Right lung (tissue), 5 donors: ENCODE measurements around the gene DCBLD2. TPM values are rescaled to one million over a fixed set of nuclear protein-coding genes. Genes with fewer than 3 reads are reported as not detected.
"Not testable (repeated sequence)": the region's sequence is repeated elsewhere in the genome, so short reads cannot be mapped to it uniquely, and the experiment has no call there.

ENCODE experiments used
- DNase-seq, 2 donors: peaks; one replicate each; pipeline ENCODE4 v3.0.0-alpha.2; 2013
- polyA plus RNA-seq, 5 donors: library from polyadenylated mRNA; unstranded; fragments of 120-200 nt; gene quantifications; one replicate each; pipeline versions ENCODE4 v1.2.1 to v1.2.3, GENCODE V29; 2013; ENCODE audit warnings: inconsistent platforms in 1 of 5, low replicate concordance in 1 of 5; ENCODE audit not compliant: insufficient read length in 5 of 5, insufficient read depth in 1 of 5

Gene DCBLD2
- polyA plus RNA-seq, 5 donors = 45.2 to 90.3 (median 74.8) TPM

DNA sequence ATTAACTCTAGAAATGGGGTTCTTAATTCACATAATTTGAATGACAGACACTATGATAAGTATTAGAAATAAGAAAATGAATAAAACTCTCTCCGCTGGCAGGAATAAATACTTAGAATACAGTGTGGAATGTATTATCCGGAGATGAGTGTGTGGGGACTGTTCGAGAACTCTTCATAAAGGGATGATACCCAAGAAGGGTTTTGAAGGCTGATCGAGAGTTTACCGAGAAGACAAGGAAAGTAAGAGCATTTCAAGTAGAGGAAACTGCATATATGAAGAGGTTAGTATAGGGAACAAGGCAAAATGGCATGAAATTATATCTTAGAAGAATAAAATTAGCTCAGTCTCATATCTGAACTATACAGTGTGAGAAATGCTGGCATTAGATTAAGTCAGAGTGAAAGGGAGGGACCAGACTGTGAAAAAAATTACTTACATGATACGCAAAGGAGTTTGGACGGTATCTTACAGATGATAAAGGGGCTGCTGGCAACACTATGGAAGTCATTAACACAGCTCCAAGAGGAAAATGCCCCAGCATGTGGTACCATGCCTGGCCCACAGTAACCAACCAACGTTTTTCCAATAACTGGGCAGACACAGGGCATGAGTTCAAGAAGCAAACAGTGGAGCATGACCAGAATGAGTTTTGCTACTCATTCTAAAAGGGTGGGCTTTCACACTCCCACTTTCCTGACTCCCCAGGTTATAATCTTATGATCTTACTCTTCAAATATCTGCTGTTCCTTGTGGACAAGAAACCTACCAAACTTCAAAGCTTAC lies 6.5 kb downstream of the DCBLD2 start:
- DNase-seq = no peak

DNA sequence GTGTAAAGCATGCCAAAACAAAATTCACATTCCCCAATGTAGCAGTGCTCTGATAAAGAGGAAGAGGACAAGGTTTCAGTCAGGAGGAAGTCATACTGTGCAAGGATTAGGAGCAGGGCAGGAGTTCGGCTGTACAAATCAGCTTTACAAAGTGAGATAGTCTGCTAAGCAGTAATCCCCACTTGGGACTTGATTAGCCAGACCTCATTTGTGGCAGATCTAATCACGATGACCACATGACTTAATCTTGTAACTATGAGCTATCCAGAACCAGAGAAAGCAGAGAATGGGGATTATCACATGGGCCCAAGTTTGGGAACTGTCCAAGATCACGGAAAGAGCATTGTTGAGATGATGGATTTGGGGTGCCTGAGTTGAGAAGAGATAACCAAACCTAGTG lies 7.8 kb downstream of the DCBLD2 start:
- DNase-seq = no peak

DNA sequence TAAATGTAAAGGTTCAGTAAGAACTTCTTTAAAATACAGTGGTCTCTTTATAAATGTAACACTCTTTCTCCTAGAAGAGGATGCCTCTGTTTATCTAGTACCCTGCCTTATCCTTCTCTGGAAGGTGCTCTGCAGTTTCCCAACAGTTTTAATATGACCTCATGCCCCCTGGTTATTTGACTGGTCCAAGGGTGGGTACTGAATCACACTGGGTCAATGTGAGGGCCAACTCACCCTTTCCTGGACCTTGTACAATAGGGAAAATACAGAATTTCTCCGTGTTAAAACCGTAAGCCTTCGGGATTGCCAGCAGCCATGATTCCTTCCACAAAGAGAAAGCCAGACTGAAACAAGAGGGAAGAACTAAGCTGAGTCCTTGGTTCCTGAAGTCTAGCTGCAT lies 9.2 kb downstream of the DCBLD2 start:
- no peak for DNase-seq

DNA sequence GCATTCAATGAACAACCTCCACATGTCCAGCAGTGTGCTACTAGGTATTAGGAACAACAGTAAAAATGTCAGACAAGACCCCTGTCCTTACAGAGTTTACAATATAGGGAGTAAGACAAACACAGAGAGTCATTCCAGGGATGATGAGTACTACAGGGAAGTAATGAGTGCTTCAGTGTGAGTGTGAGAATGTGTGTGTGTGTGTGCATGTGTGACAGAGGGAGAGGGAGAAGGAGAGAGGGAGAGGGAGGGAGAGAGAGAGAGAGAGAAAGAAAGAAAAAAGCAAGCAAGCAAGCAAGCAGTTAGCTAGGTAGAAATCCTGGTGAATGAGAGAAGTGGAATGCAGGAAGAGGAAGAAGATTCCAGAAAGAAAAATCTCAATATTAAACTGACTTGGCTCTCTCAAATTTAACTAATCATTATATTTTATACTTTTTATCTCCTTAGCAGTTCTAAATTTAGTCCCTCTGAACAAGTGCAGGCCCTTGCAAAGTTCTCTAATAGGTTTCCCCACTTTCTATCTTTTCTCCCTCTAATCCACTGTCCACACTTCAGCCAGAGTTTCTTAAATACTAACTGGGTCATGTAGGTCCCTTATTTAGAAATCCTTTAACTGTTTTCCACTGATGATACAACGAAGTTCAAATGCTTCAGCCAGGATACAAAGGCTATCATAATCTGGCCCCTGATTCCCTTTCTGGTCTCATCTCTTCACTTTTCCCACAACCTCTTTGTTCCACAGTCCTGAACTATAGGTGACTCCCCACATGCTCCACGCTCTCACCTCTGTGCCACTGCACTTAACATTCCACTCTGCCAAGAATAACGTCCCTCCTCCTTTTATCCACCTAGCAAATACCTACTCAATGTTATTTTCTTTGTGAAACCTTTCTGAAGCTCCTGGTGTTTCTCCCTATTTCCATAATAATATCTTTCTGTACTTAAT lies 10.3 kb downstream of the DCBLD2 start:
- no peak for DNase-seq

DNA sequence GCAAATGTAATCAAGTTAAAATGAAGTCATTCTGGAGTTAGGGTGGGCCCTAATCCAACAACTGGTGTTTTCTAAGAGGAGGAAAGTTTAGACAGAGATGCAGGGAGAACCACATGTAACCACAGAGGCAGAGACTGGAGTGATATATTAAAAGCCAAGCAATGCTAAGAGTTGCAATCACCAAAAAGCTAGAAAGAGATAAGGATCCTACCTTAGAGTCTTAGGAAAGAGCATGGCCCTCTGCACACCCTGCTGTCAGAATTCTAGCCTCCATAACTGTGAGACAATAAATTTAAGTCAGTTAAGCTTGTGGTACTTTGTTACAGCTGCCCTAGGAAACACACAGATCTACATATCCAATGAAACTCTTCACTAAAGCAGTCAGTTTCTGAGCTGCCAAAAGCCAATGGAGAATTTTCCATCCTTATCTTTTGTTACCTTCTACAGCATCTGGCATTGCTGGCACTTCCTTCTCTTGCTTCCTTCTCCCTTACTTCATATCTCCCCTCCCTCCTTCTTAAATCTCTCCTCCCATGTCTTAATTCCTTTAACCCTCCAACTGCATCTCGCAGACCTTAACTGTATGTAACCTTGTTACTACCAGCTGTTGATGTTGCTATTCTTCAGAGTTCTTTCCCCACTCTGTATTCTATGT lies 11.2 kb downstream of the DCBLD2 start:
- no peak for DNase-seq

DNA sequence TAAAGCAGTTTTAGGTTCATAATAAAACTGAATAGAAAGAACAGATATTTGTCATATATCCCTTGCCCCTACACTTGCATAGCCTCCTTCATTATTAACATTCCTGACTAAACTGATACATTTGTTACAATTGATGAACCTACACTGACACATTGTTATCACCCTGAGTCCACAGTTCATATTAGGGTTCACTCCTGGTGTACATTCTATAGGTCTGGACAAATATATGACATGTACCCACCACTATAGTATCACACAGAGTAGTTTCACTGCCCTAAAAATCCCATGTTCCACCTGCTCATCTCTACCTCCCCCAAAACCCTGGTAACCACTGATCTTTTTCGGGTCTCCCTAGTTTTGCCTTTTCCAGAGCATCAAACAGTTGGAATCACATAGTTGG lies 13.8 kb downstream of the DCBLD2 start:
- DNase-seq = no peak

- DNase-seq = no peak
Measured at GRCh38 chr3:98886525-98886924, 15.0 kb downstream of the DCBLD2 start.

DNA sequence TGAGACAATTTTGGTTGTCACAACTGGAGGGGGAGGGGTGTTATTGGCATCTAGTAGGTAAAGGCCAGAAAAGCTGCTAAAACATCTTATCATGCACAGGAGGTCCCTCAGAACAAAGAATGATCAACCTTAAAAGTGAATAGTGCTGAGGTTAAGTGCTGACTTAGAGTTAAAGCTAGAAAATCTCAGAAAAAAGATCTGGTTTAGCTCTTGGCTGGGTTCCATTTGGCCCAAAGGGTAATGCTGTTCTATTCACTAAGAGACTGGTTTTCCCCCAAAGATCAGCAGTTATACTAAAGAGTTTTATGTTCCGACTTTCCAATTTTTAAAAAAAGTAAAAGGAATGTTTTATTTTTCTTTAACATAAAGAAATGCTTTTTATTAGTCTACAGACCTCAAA lies 15.6 kb downstream of the DCBLD2 start:
- DNase-seq = no peak

DNA sequence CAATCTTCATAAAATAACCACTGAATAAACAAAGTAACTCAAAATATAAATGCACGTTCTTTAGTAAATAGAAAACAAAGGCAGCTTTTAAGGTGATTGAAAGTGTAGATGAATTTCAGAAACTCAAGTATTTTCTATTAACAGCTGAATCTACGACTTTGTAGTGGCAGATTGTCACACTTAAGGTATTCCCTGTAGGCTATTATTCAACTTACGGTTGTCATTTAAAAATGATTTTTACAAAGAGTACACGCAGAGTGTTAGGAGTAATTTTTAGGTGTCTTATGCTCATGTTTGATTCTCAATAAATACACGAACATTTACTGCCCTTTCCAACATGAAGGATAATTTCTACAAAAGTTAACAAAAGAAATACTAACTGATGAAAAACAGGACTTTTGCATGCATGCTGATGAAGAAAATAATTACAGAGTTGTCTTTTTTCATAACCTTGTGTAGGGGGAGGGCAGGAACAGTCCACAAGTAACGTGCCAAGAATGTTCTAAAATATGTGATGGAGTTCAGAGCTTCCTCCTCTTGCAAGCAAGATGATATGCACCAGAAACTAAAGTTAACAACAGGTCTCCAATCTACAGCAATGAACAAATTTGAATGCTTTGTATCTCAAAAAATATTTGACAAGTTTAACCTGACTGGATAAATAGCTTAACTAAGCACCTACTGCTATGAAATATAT lies 16.7 kb downstream of the DCBLD2 start:
- DNase-seq = no peak

DNA sequence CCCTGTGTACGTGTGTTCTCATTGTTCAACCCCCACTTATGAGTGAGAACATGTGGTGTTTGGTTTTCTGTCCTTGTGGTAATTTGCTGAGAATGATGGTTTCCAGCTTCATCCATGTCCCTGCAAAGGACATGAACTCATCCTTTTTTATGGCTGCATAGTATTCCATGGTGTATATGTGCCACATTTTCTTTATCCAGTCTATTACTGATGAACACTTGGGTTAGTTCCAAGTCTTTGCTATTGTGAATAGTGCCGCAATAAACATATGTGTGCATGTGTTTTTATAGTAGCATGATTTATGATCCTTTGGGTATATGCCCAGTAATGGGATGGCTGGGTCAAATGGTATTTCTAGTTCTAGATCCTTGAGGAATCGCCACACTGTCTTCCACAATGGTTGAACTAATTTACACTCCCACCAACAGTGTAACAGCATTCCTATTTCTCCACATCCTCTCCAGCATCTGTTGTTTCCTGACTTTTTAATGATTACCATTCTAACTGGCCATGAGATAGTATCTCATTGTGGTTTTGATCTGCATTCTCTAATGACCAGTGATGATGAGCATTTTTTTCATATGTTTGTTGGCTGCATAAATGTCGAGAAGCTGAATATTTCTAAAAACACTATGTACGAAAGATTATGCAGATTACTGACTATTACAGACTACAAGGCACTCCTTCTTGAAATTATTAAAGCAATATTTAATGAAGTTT lies 18.7 kb downstream of the DCBLD2 start:
- not testable (repeated sequence) for DNase-seq

GRCh38 chr3:98877132-98877531 lies 24.4 kb downstream of the DCBLD2 start:
- no peak for DNase-seq

DNA sequence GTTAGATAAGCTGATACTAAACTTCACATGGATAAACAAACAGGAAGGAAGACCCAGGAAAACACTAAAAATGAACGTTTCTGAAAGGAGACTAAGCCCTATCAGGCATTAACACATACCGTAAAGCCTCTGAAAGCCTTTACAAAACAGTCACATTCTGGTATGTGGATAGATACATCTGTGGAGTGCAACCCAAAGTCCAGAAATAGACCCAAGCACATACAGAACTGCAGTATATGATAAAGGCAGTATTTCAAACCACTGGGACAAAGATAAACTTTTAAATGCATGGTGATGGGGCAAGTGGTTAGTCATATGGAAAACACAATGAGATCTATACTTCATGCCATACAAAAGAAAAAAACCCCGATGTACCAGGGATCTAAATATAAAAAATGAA lies 26.0 kb downstream of the DCBLD2 start:
- no peak for DNase-seq

DNA sequence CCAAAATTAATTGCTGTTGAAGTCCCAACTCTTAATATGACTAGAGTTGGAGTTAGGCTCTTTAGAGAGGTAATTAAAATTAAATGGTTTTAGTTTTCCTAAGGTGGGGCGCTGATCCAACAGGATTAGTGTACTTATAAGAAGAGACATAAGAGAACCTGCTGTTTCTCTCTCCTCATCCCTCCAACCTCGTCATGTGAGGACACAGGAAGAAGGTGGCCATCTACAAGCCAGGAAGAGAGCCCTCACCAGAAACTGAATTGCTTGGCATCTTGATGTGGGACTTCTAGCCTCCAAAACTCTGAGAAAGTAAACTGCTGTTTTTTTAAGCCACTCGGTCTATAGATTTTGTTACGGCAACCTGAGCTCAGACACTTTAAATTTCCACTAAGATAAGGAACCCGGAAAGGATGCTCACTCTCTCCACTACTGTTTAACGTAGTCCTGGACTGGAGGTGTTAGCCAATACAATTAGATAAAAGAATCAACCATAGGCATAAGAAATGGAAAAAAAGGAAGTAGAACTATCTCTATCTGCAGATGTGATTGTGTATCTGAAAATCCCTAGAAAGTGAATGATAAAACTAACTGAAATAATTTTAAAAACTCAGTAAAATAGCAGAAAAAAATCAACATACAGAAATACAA lies 26.8 kb downstream of the DCBLD2 start:
- DNase-seq = no peak

DNA sequence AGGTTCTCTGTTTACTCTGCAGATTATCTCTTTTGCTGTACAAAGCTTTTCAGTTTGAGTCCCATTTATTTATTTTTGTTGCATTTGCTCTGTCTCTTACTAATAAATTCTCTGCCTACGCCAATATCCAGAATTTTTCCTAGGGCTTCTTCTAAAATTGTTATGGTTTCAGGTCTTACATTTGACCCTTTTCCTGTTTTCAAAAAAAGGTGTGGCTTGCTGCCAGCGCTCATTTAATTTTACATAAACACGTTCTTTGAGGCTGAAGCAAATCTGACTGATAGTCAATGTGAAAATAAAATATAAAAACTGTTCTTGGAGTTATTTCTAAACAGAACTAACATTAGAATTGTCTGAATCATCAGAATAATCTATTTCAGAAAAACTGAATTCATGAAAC lies 32.1 kb downstream of the DCBLD2 start:
- DNase-seq = no peak

GRCh38 chr3:98857971-98858370 lies 43.5 kb downstream of the DCBLD2 start:
- DNase-seq = not testable (repeated sequence)

DNA sequence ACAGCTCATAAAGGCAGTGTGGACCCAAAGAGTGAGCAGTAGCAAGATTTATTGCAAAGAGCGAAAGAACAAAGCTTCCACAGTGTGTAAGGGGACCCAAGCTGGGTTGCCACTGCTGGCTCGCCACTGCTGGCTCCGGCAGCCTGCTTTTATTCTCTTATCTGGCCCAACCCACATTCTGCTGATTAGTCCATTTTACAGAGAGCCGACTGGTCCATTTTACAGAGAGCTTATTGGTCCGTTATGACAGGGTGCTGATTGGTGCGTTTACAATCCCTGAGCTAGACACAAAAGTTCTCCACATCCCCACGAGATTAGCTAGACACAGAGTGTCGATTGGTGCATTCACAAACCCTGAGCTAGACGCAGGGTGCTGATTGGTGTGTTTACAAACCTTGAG lies 44.2 kb downstream of the DCBLD2 start:
- not testable (repeated sequence) for DNase-seq

DNA sequence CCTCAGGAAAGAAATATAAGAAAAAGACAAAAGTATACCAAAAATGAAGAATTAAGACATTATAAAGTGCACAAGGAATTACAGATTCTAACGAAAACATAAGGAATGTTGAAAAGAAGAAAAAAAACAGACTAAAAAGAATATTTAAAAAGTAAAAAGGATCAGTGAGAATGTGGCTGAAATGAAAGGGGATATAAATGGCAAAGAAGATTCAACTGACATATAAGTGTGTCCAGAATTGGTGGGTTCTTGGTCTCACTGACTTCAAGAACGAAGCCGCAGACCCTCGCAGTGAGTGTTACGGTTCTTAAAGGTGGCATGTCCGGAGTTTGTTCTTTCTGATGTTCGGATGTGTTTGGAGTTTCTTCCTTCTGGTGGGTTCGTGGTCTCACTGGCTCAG lies 44.8 kb downstream of the DCBLD2 start:
- no peak for DNase-seq

DNA sequence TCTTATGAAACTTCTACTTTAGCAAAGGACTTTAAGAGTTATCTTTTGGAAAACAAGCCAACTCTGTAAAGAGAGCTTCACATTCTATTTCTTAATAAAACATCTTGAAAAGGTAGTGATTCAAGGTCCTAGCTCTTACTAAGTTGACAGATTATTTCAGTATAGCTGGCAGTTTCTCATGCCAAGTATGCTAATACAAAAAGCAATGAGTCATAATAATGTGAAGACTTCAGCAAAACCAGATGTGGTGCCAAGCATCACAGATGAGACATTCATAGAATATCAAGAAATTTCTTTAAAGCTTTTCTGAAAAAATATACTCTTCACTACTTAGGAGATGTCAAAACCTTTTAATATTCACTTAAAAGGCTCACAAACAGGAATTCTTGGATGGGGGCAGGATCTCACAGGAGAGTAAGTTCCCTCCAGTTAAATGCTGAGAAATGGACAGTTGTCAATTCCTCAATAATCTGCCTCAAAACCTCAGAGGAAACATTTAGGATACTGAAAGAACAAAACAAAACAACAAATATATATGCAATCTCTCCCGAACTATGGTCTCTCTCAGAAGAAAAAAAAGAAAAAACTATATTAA lies 45.6 kb downstream of the DCBLD2 start:
- no peak for DNase-seq

- no peak for DNase-seq
Measured at GRCh38 chr3:98848108-98848507, 53.4 kb downstream of the DCBLD2 start.

GRCh38 chr3:98846101-98846500 lies 55.4 kb downstream of the DCBLD2 start:
- DNase-seq = no peak
